Duodenal mucosa (tissue), 2 donors: ENCODE data around the gene MYOM1.
"Not testable (repeated sequence)": the region's sequence is repeated elsewhere in the genome, so short reads cannot be mapped to it uniquely, and the experiment has no call there.

Experiments
- H3K27ac ChIP-seq: one replicate; pipeline ENCODE4 v1.7.0; 2013; ENCODE audit warnings: low read depth, low read length
- H3K27me3 ChIP-seq, 2 donors: one replicate each; pipeline ENCODE4 v1.7.0; 2013; ENCODE audit warnings: low read length in 2 of 2, control low read depth in 1 of 2; ENCODE audit not compliant: insufficient read depth in 2 of 2, control insufficient read depth in 1 of 2
- H3K36me3 ChIP-seq, 2 donors: one replicate each; pipeline ENCODE4 v1.7.0; 2013; ENCODE audit warnings: low read length in 2 of 2, control low read depth in 1 of 2; ENCODE audit not compliant: insufficient read depth in 2 of 2, control insufficient read depth in 1 of 2
- H3K4me1 ChIP-seq, 2 donors: one replicate each; pipeline ENCODE4 v1.7.0; 2013; ENCODE audit warnings: low read length in 2 of 2, control low read depth in 1 of 2; ENCODE audit not compliant: insufficient read depth in 2 of 2, control insufficient read depth in 1 of 2
- H3K4me3 ChIP-seq, 2 donors: one replicate each; pipeline ENCODE4 v1.7.0; 2013; ENCODE audit warnings: low read length in 2 of 2, low read depth in 1 of 2
- H3K9ac ChIP-seq, 2 donors: one replicate each; pipeline ENCODE4 v1.7.0; 2013; ENCODE audit warnings: low read length in 2 of 2, low read depth in 1 of 2
- H3K9me3 ChIP-seq, 2 donors: one replicate each; pipeline ENCODE4 v1.7.0; 2013; ENCODE audit warnings: low read length in 2 of 2, control low read depth in 1 of 2; ENCODE audit not compliant: control insufficient read depth in 1 of 2

Gene MYOM1

DNA sequence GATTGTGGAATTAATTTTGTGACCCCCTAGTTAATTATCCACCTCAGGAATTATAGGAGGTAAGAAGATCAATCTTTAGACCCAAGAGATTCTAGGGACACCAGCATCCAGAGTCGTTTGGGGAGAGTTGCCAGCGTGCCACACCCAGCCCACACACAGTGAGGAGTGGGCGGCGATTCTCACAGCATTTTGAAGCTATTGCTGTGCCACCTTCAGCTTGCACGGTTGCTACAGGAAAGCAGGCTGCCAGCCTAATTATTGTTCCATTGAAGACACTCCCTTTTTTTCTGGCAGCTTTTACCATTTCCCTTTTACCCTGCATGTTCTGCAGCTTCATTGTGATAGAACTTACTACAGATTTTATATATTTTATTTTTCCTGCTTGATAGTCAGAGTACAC lies 14.7 kb upstream of the MYOM1 start:
- H3K27me3 ChIP-seq = no peaks in the 10 kb centered on the region
- no peak overlapping the region for H3K27ac ChIP-seq
- H3K36me3 ChIP-seq = no peaks in the 10 kb centered on the region
- H3K4me1 ChIP-seq = peaks cover 16 to 18% of the 10 kb centered on the region in 2 donors
- H3K9ac ChIP-seq = no peak overlapping the region
- H3K9me3 ChIP-seq = no peaks in the 10 kb centered on the region
- H3K4me3 ChIP-seq = no peak overlapping the region

DNA sequence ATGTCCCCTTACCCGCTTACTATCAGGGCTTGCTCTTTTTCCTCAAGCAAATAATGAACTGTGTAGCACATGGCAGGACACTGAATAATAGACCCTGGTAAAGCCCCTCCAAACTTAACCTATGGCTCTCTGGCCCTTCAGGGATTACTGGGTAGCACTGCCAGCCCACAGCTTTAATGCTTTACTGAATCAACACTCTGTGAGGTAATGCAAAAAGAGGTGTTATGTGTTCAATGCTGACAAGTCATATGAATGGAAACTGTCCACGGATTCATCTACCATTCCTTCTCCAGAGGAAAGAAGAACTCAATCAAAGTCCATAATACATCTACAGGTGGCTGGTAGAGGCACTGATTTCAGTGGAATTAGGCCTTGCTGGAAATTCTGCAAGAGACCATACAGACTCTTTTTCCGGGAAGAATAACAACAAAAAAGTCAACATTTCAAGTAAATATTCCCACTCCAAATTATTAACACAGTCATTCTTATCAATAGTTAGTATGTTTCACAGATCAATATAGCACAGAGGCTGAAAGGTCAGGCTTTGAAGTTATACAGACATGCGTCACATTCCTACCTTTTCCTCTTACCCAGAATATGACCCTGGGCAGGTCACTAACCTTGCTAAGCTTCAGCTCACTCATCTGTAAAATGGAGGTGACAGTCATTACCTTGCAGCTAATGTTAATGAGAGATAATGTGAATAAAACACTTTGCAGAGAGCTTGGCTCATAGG lies 13.8 kb upstream of the MYOM1 start:
- Histone ChIP-seq H3K27ac (no peak overlapping the region), H3K4me3 (no peak overlapping the region), H3K9ac (no peak overlapping the region), H3K9me3 (no peaks in the 10 kb centered on the region), H3K4me1 (peaks cover 16 to 18% of the 10 kb centered on the region in 2 donors), H3K36me3 (no peaks in the 10 kb centered on the region), H3K27me3 (no peaks in the 10 kb centered on the region)

DNA sequence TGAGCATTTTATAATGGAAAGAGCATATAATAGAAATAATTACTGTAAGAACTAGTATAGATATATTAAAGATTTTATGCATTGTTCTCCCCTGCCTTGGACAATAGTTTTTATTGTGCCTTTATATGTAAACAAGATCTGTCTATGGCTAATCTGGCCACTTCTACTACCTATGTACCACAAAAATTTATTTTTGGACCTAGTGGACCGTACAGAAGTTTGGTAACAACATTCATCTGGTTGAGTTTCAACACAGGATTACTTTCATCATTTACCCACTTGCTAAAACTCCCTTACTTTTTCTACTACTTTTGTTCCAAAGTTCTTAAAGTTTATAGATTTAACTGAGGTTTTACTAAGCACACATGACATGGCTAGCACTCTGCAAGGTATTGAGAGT lies 13.2 kb upstream of the MYOM1 start:
- no peaks in the 10 kb centered on the region for H3K36me3 ChIP-seq
- H3K27ac ChIP-seq = no peak overlapping the region
- no peaks in the 10 kb centered on the region for H3K9me3 ChIP-seq
- H3K27me3 ChIP-seq = no peaks in the 10 kb centered on the region
- no peak overlapping the region for H3K9ac ChIP-seq
- H3K4me3 ChIP-seq = no peak overlapping the region
- H3K4me1 ChIP-seq = peaks cover 16 to 18% of the 10 kb centered on the region in 2 donors

DNA sequence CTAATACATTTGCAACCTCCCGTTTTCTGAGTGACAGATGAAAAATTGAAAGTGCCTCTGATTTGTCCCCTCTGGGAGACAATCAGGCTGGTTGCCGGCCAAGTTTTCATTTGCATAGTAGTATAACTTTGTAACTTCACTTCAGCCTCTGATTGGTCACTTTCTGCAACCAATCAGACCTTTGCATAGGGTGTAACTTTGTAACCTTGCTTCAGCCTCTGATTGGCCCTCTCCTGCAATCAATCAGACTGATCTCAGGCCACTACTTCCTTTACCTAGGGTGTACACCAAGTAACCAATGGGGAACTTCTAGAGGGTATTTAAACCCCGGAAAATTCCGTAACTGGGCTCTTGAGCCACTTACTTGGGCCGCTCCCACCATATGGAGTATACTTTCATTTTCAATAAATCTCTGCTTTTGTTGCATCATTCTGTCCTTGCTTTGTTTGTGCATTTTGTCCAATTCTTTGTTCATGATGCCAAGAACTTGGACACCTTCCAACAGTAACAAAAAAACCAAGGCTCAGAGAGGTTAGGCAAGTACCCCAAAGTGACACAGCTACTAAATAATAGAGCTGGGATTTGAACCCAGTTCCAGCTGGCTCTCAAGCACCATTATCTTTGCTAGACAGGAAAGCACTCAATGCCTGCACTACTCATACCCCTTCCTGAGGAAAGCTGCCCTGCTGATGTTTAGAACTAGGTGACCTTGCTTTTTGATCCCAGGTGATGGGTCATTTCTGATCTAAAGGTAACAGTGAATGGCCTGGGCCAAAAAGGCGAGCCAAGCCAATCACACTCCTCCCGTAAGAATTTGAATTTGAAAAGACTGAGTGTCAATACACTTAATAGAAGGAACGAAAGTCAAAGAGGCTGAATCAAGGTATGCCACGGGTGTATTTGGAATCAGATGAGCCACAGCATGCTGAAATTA lies 10.9 kb upstream of the MYOM1 start:
- no peaks in the 10 kb centered on the region for H3K27me3 ChIP-seq
- H3K4me3 ChIP-seq = peak overlapping the region in 1 of 2 donors; percentile 53
- peaks cover 19 to 22% of the 10 kb centered on the region in 2 donors for H3K4me1 ChIP-seq
- H3K9ac ChIP-seq = no peak overlapping the region
- H3K27ac ChIP-seq = no peak overlapping the region
- no peaks in the 10 kb centered on the region for H3K36me3 ChIP-seq
- H3K9me3 ChIP-seq = no peaks in the 10 kb centered on the region

DNA sequence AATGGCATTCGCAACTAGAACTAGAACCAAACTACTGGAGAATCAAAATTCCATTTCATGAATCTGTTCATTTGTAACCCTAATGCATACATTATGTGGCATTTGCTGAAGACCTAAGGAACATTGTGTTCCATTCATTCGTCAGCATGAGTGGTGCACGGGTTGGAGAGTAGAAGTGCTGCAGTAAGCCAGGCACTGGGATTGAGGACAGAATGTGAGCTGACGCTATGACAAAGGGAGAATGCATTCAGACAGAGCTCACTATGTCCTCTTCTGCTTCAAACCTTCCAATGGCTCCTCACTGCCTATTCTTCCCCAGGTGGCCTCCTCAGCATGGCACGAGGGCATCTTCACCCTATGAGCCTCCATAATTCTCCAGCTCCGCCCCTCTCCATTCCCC lies 6.3 kb upstream of the MYOM1 start:
- H3K27ac ChIP-seq = no peak overlapping the region
- peaks cover 13 to 14% of the 10 kb centered on the region in 2 donors for H3K4me1 ChIP-seq
- no peak overlapping the region for H3K9ac ChIP-seq

DNA sequence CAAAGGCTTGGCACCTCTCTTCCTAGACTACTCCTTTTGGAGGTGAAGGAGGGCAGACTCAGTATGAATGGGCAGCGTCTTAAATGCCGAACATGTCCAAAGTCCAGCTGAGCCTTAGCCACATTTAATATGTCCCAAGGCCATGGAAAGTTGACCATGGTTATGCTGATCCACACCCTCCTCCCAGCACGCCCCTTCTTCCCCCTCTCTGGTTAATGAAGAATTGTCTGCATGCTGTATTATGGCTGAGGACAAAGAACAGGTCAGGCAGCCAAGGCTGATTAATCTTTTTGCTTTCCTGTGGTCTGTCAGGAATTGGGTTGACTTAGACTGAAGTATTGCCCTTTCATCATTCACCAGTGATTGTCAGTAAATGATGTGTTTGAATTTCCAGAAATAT lies 5.8 kb upstream of the MYOM1 start:
- Histone ChIP-seq H3K27ac (no peak overlapping the region), H3K27me3 (no peaks in the 10 kb centered on the region), H3K9me3 (no peaks in the 10 kb centered on the region), H3K36me3 (no peaks in the 10 kb centered on the region), H3K4me1 (peaks cover 10 to 14% of the 10 kb centered on the region in 2 donors), H3K4me3 (no peak overlapping the region), H3K9ac (no peak overlapping the region)

More for the DNA sequence above, 6.3 kb upstream of the MYOM1 start:
- Histone ChIP-seq H3K9me3 (no peaks in the 10 kb centered on the region), H3K27me3 (no peaks in the 10 kb centered on the region), H3K36me3 (no peaks in the 10 kb centered on the region), H3K4me3 (no peak overlapping the region)

DNA sequence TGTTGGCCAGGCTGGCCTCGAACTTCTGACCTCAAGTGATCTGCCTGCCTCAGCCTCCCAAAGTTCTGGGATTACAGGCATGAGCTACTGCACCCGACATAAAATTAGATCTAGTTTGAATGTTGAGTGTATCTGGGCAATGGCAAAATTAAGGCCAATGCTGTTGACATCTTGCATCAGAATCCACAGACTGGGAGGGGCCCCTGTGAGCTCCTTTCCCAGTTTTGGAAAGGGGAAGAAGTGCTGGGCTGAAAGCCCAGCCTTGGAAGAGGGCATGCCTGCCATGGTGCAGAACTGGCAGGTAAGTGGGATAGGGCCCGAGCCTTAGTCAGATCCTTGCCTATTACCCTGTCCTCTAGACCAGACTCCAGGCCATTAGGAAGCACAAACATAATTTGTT lies 4.5 kb upstream of the MYOM1 start:
- Histone ChIP-seq H3K27ac (no peak overlapping the region), H3K27me3 (no peaks in the 10 kb centered on the region), H3K4me1 (peaks cover 9 to 21% of the 10 kb centered on the region in 2 donors), H3K9ac (no peak overlapping the region), H3K36me3 (no peaks in the 10 kb centered on the region), H3K9me3 (no peaks in the 10 kb centered on the region), H3K4me3 (no peak overlapping the region)

DNA sequence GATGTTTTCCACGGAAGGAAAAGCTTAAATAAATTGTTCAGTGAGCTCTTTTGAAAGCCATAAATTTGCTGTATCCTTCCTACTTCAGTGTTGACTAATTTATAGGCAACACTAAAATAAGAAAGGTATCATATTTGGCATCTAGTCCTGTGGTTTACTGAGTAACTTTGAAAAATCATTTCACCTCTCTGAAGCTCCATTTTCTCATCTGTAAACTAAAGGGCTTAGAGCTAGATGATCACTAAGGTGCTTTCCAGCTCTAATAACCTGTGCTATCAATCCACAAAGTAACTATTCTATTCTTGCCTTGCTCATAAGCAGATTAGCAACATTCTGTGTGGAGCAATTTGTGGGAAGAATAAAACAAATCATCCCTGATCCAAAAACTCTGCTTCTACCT lies 3.6 kb upstream of the MYOM1 start:
- Histone ChIP-seq H3K27me3 (no peaks in the 10 kb centered on the region), H3K36me3 (no peaks in the 10 kb centered on the region), H3K4me3 (no peak overlapping the region), H3K4me1 (peaks cover 9 to 29% of the 10 kb centered on the region in 2 donors), H3K27ac (no peak overlapping the region), H3K9me3 (no peaks in the 10 kb centered on the region), H3K9ac (no peak overlapping the region)

DNA sequence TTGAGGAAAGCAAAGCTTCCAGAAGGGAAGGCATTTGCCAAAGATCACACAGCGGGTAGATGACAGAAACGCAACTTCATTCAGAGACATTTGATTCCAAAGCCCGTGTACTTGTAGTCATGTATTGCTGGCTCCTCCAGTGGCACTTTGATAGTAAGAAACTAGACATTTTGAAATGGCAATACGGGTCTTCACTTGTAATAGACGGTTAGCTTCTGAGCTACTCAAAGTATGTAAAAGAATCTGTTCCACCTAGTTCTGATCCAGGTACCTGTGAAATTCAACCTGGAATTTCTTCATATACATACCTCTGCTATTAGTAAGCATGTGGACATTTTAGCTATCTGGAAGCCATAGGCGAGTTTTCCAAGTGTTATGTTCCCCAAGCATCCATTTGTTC lies 1.7 kb upstream of the MYOM1 start:
- Histone ChIP-seq H3K9me3 (no peaks in the 10 kb centered on the region), H3K36me3 (no peaks in the 10 kb centered on the region), H3K4me1 (peaks cover 9 to 39% of the 10 kb centered on the region in 2 donors), H3K4me3 (no peak overlapping the region), H3K27ac (no peak overlapping the region), H3K9ac (no peak overlapping the region), H3K27me3 (no peaks in the 10 kb centered on the region)

DNA sequence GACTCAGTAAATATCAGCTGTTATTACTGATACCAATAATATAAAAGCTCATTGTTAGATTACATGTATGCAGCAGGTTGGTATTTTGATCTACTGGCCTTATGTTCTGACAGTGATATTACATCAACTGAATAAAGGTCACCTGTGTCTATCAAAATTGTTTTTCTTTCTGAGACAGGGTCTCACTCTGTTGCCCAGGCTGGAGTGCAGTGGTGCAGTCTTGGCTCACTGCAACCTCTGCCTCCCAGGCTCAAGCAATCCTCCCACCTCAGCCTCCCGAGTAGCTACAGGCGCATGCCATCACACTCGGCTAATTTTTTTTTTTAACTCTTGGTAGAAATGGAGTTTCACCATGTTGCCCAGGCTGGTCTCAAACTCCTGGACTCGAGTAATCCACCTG lies 1.1 kb upstream of the MYOM1 start:
- H3K36me3 ChIP-seq, H3K9me3 ChIP-seq, H3K27ac ChIP-seq, H3K27me3 ChIP-seq, H3K4me3 ChIP-seq, H3K9ac ChIP-seq: not testable (repeated sequence)
- peaks cover 9 to 34% of the 10 kb centered on the region in 2 donors for H3K4me1 ChIP-seq
